ENCODE data around the gene HOXC10.

DNA sequence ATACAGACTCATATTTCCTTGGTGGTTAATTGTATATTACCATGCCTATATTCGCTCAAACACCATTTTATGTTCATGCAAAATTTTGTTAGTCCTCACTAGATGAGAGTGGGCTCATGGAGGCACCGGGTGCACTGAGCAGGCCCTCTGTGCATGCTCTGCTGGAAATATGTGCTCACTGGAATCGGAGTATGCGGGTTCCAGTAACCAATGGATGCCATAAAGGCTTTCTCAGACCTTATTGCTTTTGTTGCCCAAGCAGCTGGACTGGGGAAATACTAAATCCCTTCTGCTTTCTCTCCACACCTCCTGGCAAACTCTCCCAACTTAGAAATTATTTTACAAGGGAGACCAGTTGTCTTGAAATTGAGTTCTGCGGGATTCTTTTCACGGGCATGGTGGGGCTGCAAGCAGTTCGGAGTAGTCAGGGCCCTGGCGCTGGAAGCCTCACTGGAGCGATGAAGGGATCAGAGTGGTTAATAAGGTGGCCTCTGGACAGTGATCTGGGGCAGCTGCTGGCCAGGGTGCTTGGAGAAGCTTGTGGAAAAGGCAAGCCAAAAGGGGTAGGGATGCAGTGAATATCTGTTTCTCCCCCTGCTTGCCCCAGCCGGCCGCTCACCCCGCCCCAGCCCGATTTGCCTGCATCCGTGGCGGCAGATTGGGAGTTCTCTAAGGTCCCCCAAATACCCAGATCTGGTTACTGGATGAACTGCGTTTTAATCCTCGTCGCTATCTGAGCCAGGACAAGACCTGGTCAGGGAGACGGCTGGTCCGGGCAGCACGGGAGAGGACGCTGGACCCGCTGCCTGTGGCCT lies 35.9 kb downstream of the HOXC10 start:
- TF ChIP-seq, protein P1, sequence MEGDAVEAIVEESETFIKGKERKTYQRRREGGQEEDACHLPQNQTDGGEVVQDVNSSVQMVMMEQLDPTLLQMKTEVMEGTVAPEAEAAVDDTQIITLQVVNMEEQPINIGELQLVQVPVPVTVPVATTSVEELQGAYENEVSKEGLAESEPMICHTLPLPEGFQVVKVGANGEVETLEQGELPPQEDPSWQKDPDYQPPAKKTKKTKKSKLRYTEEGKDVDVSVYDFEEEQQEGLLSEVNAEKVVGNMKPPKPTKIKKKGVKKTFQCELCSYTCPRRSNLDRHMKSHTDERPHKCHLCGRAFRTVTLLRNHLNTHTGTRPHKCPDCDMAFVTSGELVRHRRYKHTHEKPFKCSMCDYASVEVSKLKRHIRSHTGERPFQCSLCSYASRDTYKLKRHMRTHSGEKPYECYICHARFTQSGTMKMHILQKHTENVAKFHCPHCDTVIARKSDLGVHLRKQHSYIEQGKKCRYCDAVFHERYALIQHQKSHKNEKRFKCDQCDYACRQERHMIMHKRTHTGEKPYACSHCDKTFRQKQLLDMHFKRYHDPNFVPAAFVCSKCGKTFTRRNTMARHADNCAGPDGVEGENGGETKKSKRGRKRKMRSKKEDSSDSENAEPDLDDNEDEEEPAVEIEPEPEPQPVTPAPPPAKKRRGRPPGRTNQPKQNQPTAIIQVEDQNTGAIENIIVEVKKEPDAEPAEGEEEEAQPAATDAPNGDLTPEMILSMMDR (IDR thresholded peaks at IDR 0.05) = no peak
- TF ChIP-seq EZH2 (IDR thresholded peaks at IDR 0.05; ENCODE audit: borderline replicate concordance, insufficient read depth, low read depth, low read length, poor library complexity, severe bottlenecking) = no peak
